SU-DHL-6 (cell line): ENCODE measurements around the gene TMEM235.

Experiments used
- EZH2phosphoT487 ChIP-seq: fragments of 200-600 bp; sonication (generic), shearing (Covaris generic); conservative IDR thresholded peaks from 2 replicates; pipeline ENCODE4 v1.6.1; 2018; ENCODE audit warnings: mild to moderate bottlenecking, antibody characterized with exemption, low read length, moderate library complexity, mixed read lengths
- TF ChIP-seq, protein P1 (sequence below): fragments of 200-600 bp; sonication (generic); IDR thresholded peaks from one replicate; pipeline ENCODE4 v1.5.1; 2017; ENCODE audit warnings: antibody characterized with exemption, mild to moderate bottlenecking, low read length, moderate library complexity; ENCODE audit not compliant: insufficient read depth, poor library complexity, severe bottlenecking

DNA sequence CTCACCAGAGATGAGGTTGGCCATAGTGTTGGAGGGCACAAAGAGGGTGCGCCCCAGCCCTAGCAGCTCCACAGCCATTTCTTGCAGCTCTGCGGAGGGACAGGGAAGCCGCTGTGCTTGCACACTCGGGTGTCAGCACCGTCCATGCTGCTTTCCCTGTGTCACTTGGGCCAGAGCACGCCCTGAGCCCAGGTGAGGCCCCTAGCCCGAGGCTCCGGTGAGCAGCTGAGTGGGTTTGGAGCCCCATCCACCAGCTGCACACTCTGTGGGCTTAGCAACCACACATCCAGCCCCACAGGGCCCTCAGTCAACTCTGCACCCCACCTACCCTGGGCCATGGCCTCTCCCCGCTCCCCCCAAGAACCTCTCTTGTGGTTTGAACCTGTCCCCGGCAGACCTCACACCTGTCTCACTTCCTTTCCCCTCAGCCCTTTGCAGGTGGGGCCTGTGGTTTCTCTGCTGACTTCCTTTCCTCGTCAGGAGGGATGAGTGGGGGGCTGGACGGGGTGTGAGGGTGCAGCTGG is 20.7 kb downstream of the TMEM235 start:
- TF ChIP-seq EZH2phosphoT487: no peak
- TF ChIP-seq, protein P1, sequence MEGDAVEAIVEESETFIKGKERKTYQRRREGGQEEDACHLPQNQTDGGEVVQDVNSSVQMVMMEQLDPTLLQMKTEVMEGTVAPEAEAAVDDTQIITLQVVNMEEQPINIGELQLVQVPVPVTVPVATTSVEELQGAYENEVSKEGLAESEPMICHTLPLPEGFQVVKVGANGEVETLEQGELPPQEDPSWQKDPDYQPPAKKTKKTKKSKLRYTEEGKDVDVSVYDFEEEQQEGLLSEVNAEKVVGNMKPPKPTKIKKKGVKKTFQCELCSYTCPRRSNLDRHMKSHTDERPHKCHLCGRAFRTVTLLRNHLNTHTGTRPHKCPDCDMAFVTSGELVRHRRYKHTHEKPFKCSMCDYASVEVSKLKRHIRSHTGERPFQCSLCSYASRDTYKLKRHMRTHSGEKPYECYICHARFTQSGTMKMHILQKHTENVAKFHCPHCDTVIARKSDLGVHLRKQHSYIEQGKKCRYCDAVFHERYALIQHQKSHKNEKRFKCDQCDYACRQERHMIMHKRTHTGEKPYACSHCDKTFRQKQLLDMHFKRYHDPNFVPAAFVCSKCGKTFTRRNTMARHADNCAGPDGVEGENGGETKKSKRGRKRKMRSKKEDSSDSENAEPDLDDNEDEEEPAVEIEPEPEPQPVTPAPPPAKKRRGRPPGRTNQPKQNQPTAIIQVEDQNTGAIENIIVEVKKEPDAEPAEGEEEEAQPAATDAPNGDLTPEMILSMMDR: no peak
